B cell (primary cell): ENCODE results near the gene NAV2. TPM values are rescaled to one million over a fixed set of nuclear protein-coding genes. Genes with fewer than 3 reads are reported as not detected.

ENCODE experiments used
- ATAC-seq: fragments of 200-7000 bp; cut with Tn5 transposase; one replicate; pipeline ENCODE4 v1.10.0; 2021; ENCODE audit warnings: low read depth, mild to moderate bottlenecking, moderate number of reproducible peaks, moderate library complexity
- CTCF ChIA-PET: fragments of 350-600 bp; sonication (Branson Sonifier 250); formaldehyde crosslinking; loops from one replicate; lab custom pipeline; 2021; ENCODE audit warnings: antibody characterized with exemption, inconsistent platforms; lab: Charles Lee
- POLR2A ChIA-PET: fragments of 350-600 bp; sonication (Branson Sonifier 250); formaldehyde crosslinking; loops from one replicate; lab custom pipeline; 2021; ENCODE audit warnings: antibody characterized with exemption; lab: Charles Lee
- DNase-seq: peaks from one replicate; pipeline ENCODE4 v3.0.0; 2013
- H2AFZ ChIP-seq: 2 replicates; pipeline ENCODE4 v1.6.1; 2012; ENCODE audit warnings: mild to moderate bottlenecking, low read depth, low read length; ENCODE audit not compliant: insufficient read depth, poor library complexity, severe bottlenecking
- H3K27ac ChIP-seq, 2 donors: 1 replicate in 1 of 2; 2 replicates in 1 of 2; pipeline ENCODE4 v1.5.1; 2012 to 2013; ENCODE audit warnings: low read length in 2 of 2, mild to moderate bottlenecking in 2 of 2, moderate library complexity in 1 of 2
- H3K27me3 ChIP-seq, 4 experiments: fragments of 200-600 bp in 1 of 4; sonication (generic) in 1 of 4; replicated peaks in 1 of 4; 1 replicate in 2 of 4; 2 replicates in 2 of 4; pipeline versions ENCODE4 v1.6.1 to v1.7.0; 2013 to 2016; ENCODE audit warnings: low read length in 3 of 4, mild to moderate bottlenecking in 2 of 4, mixed read lengths in 1 of 4, moderate library complexity in 1 of 4; ENCODE audit not compliant: insufficient read depth in 4 of 4, control insufficient read depth in 3 of 4; ENCODE audit errors: control extremely low read depth in 1 of 4
- H3K36me3 ChIP-seq, 2 experiments: replicated peaks in 1 of 2; 1 replicate in 1 of 2; 2 replicates in 1 of 2; pipeline versions ENCODE4 v1.6.1 to v1.7.1; 2013; ENCODE audit warnings: low read length in 1 of 2; ENCODE audit not compliant: insufficient read depth in 2 of 2, control insufficient read depth in 1 of 2; ENCODE audit errors: control extremely low read depth in 1 of 2, extremely low read depth in 1 of 2
- H3K4me1 ChIP-seq, 2 donors: fragments of 200-600 bp in 1 of 2; sonication (generic) in 1 of 2; 1 replicate in 1 of 2; 2 replicates in 1 of 2; pipeline versions ENCODE4 v1.5.1 to v1.6.1; 2013 to 2017; ENCODE audit warnings: low read length in 2 of 2; ENCODE audit not compliant: control insufficient read depth in 2 of 2, insufficient read depth in 2 of 2
- H3K4me2 ChIP-seq: replicated peaks from 2 replicates; pipeline ENCODE3; 2012; ENCODE audit warnings: mild to moderate bottlenecking, low read depth, low read length; ENCODE audit not compliant: poor library complexity, severe bottlenecking
- H3K4me3 ChIP-seq, 5 experiments: fragments of 200-600 bp in 1 of 5; sonication (generic) in 1 of 5; 1 replicate in 3 of 5; 2 replicates in 2 of 5; pipeline versions ENCODE4 v1.5.1 to v1.7.0; 2011 to 2016; ENCODE audit warnings: low read length in 4 of 5, mild to moderate bottlenecking in 4 of 5, low read depth in 2 of 5, control low read depth in 1 of 5, moderate library complexity in 1 of 5; ENCODE audit not compliant: insufficient read depth in 1 of 5; ENCODE audit errors: control extremely low read depth in 1 of 5, extremely low read depth in 1 of 5
- H3K79me2 ChIP-seq: fragments of 200-600 bp; sonication (generic); one replicate; pipeline ENCODE4 v1.6.0; 2016; ENCODE audit warnings: low read length; ENCODE audit not compliant: control insufficient read depth, insufficient read depth
- H3K9ac ChIP-seq: fragments of 200-600 bp; sonication (generic); 2 replicates; pipeline ENCODE4 v1.6.1; 2017; ENCODE audit warnings: mild to moderate bottlenecking, low read length, moderate library complexity
- H3K9me3 ChIP-seq, 3 donors: one replicate each; pipeline versions ENCODE4 v1.6.1 to v1.7.1; 2013; ENCODE audit warnings: low read length in 2 of 3; ENCODE audit not compliant: control insufficient read depth in 2 of 3, insufficient read depth in 1 of 3; ENCODE audit errors: control extremely low read depth in 1 of 3
- H4K20me1 ChIP-seq: 2 replicates; pipeline ENCODE4 v1.6.0; 2012; ENCODE audit warnings: mild to moderate bottlenecking, low read length; ENCODE audit not compliant: insufficient read depth, control insufficient read depth, poor library complexity, severe bottlenecking
- H3K27ac Mint-ChIP-seq: one replicate; pipeline ENCODE4 v1.8.0; 2021; ENCODE audit warnings: mixed read lengths
- H3K27me3 Mint-ChIP-seq: one replicate; pipeline ENCODE4 v1.8.0; 2021; ENCODE audit warnings: mixed read lengths
- H3K4me1 Mint-ChIP-seq: one replicate; pipeline ENCODE4 v1.8.0; 2021; ENCODE audit warnings: mixed read lengths
- H3K4me3 Mint-ChIP-seq: one replicate; pipeline ENCODE4 v1.8.0; 2021; ENCODE audit warnings: mixed read lengths
- H3K9me3 Mint-ChIP-seq: one replicate; pipeline ENCODE4 v1.8.0; 2022; ENCODE audit warnings: mixed read lengths; ENCODE audit not compliant: insufficient read depth
- CTCF ChIP-seq: fragments of 200-600 bp; IDR thresholded peaks from one replicate; pipeline ENCODE4 v1.8.0; 2022; ENCODE audit warnings: antibody characterized with exemption, mild to moderate bottlenecking
- EZH2 ChIP-seq: IDR thresholded peaks from 2 replicates; pipeline ENCODE4 v1.6.1; 2012; ENCODE audit warnings: borderline replicate concordance, low read depth, mild to moderate bottlenecking, moderate library complexity, low read length; ENCODE audit not compliant: insufficient read depth, poor library complexity, severe bottlenecking
- WGBS: methylation state at CpG from one replicate; pipeline ENCODE4 v1.1.5; 2013; ENCODE audit warnings: missing lambda C conversion rate; ENCODE audit not compliant: insufficient coverage; 5-methylcytosine and 5-hydroxymethylcytosine counted together
- intact Hi-C: fragments of 100-400 bp; cut with micrococcal nuclease; formaldehyde crosslinking; loops from one replicate; pipeline ENCODE4 v1.10.0; 2022
- polyA plus RNA-seq: library from polyadenylated mRNA; depleted of rRNA; stranded (reverse); fragments of >200 nt; gene quantifications from 2 replicates; pipeline ENCODE4 v1.2.3, GENCODE V29; 2012
- total RNA-seq, 2 donors: library from RNA; stranded (reverse); fragments of 120-200 nt in 1 of 2; gene quantifications; 1 replicate in 1 of 2; 2 replicates in 1 of 2; pipeline versions ENCODE4 v1.2.3 to v1.2.4, GENCODE V29; 2013 to 2022

Gene NAV2
- total and polyA plus RNA-seq, 2 donors (not counting 1 experiment from before 2014, with no cell fraction given) = 0.82 to 22.2 TPM

- no peaks in the 10 kb centered on the region for H3K79me2 ChIP-seq
- H2AFZ ChIP-seq = no peak overlapping the region
Measured at GRCh38 chr11:19803506-19803998, 90.9 kb downstream of the NAV2 start.

GRCh38 chr11:19805376-19805775 lies 92.7 kb downstream of the NAV2 start:
- H3K9ac ChIP-seq = no peak overlapping the region
- ATAC-seq = no peak
- no peaks in the 10 kb centered on the region for H3K79me2 ChIP-seq
- no peak overlapping the region for H2AFZ ChIP-seq
- H3K4me1 ChIP-seq = no peaks in the 10 kb centered on the region
- Mint-ChIP-seq H3K4me3 (no peak overlapping the region), H3K4me1 (no peaks in the 10 kb centered on the region), H3K9me3 (no peaks in the 10 kb centered on the region), H3K27ac (no peak overlapping the region), H3K27me3 (peaks cover 16% of the 10 kb centered on the region)
- no peak for DNase-seq
- no peaks in the 10 kb centered on the region for H3K27me3 ChIP-seq
- no peaks in the 10 kb centered on the region for H3K9me3 ChIP-seq
- no peak overlapping the region for H3K27ac ChIP-seq
- intact Hi-C loops = no loop called here
- ChIA-PET POLR2A (no interaction called here), CTCF (no interaction called here)
- H4K20me1 ChIP-seq = no peaks in the 10 kb centered on the region
- no peaks in the 10 kb centered on the region for H3K36me3 ChIP-seq
- no peak overlapping the region for H3K4me2 ChIP-seq
- TF ChIP-seq EZH2 = no peak
- 97% methylated on average over 3 of the region's 5 CpGs for WGBS
- no peak overlapping the region for H3K4me3 ChIP-seq

More at GRCh38 chr11:19803506-19803998, 90.9 kb downstream of the NAV2 start:
- no peak overlapping the region for H3K4me3 ChIP-seq
- no peak for DNase-seq
- WGBS = 91% methylated on average over 3 of the region's 3 CpGs
- H3K4me1 ChIP-seq = no peaks in the 10 kb centered on the region
- H3K9ac ChIP-seq = no peak overlapping the region
- Mint-ChIP-seq H3K4me3 (no peak overlapping the region), H3K9me3 (no peaks in the 10 kb centered on the region), H3K4me1 (no peaks in the 10 kb centered on the region), H3K27ac (no peak overlapping the region), H3K27me3 (peaks cover 10% of the 10 kb centered on the region)
- no peaks in the 10 kb centered on the region for H4K20me1 ChIP-seq
- H3K27ac ChIP-seq = no peak overlapping the region
- TF ChIP-seq CTCF = no peak
- no peak for TF ChIP-seq EZH2
- H3K4me2 ChIP-seq = no peak overlapping the region
- POLR2A ChIA-PET = no interaction called here
- no peaks in the 10 kb centered on the region for H3K9me3 ChIP-seq
- ATAC-seq = no peak
- CTCF ChIA-PET = no interaction called here
- intact Hi-C loops = no loop called here
- no peaks in the 10 kb centered on the region for H3K27me3 ChIP-seq
- H3K36me3 ChIP-seq = no peaks in the 10 kb centered on the region
